HepG2 (cell line): ENCODE measurements around the gene RHOT2. TPM values are rescaled to one million over a fixed set of nuclear protein-coding genes. Genes with fewer than 3 reads are reported as not detected.

Experiments used
- LCORL ChIP-seq, 2 experiments: fragments of 450-650 bp in 1 of 2; sonication (generic) in 1 of 2; formaldehyde crosslinking in 1 of 2; IDR thresholded peaks; 2 replicates each; pipeline versions ENCODE4 v1.5.0 to v1.6.1; 2017 to 2020; ENCODE audit warnings: antibody characterized with exemption in 1 of 2, missing genetic modification reagents in 1 of 2
- MEIS2 ChIP-seq: sonication (generic); formaldehyde crosslinking; IDR thresholded peaks from 2 replicates; pipeline ENCODE4 v1.9.0; 2021; ENCODE audit warnings: mild to moderate bottlenecking, missing genetic modification reagents
- MXI1 ChIP-seq: IDR thresholded peaks from 3 replicates; pipeline ENCODE4 v1.6.1; 2012; ENCODE audit warnings: low read depth, low read length, inconsistent platforms, borderline replicate concordance
- NBN ChIP-seq: fragments of 450-650 bp; conservative IDR thresholded peaks from 2 replicates; pipeline ENCODE4 v1.6.1; 2017
- PPARG ChIP-seq: conservative IDR thresholded peaks from 2 replicates; pipeline ENCODE4 v1.6.1; 2016; ENCODE audit warnings: missing biosample characterization, missing genetic modification reagents
- RFXAP ChIP-seq: sonication (generic); formaldehyde crosslinking; IDR thresholded peaks from 2 replicates; pipeline ENCODE4 v1.4.0; 2020; ENCODE audit warnings: missing genetic modification reagents, borderline replicate concordance
- SALL2 ChIP-seq: sonication (generic); formaldehyde crosslinking; IDR thresholded peaks from 2 replicates; pipeline ENCODE4 v1.8.1; 2023; ENCODE audit warnings: mild to moderate bottlenecking, missing genetic modification reagents, inconsistent platforms
- SAP130 ChIP-seq: IDR thresholded peaks from 2 replicates; pipeline ENCODE4 v1.6.1; 2016; ENCODE audit warnings: low read depth
- SP2 ChIP-seq: sonication (generic); formaldehyde crosslinking; IDR thresholded peaks from 2 replicates; pipeline ENCODE4 v1.5.1; 2020; ENCODE audit warnings: mild to moderate bottlenecking, missing genetic modification reagents
- ZNF232 ChIP-seq: sonication (generic); formaldehyde crosslinking; IDR thresholded peaks from 2 replicates; pipeline ENCODE4 v1.4.0; 2020; ENCODE audit warnings: missing genetic modification reagents, borderline replicate concordance
- ZNF251 ChIP-seq: sonication (generic); formaldehyde crosslinking; IDR thresholded peaks from 2 replicates; pipeline ENCODE4 v1.9.0; 2021; ENCODE audit warnings: mild to moderate bottlenecking, missing genetic modification reagents
- ZNF317 ChIP-seq: sonication (generic); formaldehyde crosslinking; IDR thresholded peaks from 2 replicates; pipeline ENCODE4 v1.5.0; 2020; ENCODE audit warnings: mild to moderate bottlenecking, missing genetic modification reagents
- polyA plus RNA-seq, 8 experiments: library from polyadenylated mRNA; depleted of rRNA in 3 of 8; stranded (reverse) in 7 of 8; unstranded in 1 of 8; fragments of >200 nt; fragmentation: Illumina TruSeq in 4 of 8; extraction: Trizol in 4 of 8; gene quantifications; 2 replicates each; pipeline versions ENCODE4 v1.2.1 to v1.2.3, GENCODE V29; 2011 to 2016; ENCODE audit warnings: low read depth in 4 of 8, missing spikeins in 1 of 8, mixed read lengths in 1 of 8; ENCODE audit not compliant: insufficient read depth in 1 of 8
- total RNA-seq, 5 experiments: library from RNA; depleted of rRNA; stranded (reverse); fragments of >200 nt; fragmentation: Illumina TruSeq; extraction: Trizol; gene quantifications; 2 replicates each; pipeline ENCODE4 v1.2.3, GENCODE V29; 2016; ENCODE audit warnings: low read depth in 1 of 5
- TF ChIP-seq, protein P1 (sequence below): sonication (generic); formaldehyde crosslinking; IDR thresholded peaks from 2 replicates; pipeline ENCODE4 v1.5.1; 2020; ENCODE audit warnings: missing genetic modification reagents, mild to moderate bottlenecking, borderline replicate concordance
- TF ChIP-seq, protein P2 (sequence below): sonication (generic); formaldehyde crosslinking; IDR thresholded peaks from 2 replicates; pipeline ENCODE4 v1.4.0; 2020; ENCODE audit warnings: mild to moderate bottlenecking, missing genetic modification reagents, borderline replicate concordance
- TF ChIP-seq, protein P3 (sequence below): fragments of 450-650 bp; IDR thresholded peaks from 2 replicates; pipeline ENCODE4 v1.6.1; 2017; ENCODE audit warnings: mild to moderate bottlenecking
- TF ChIP-seq, protein P4 (sequence below): IDR thresholded peaks from 2 replicates; pipeline ENCODE4 v1.6.1; 2016; ENCODE audit warnings: missing compliant biosample characterization, missing genetic modification reagents, borderline replicate concordance
- TF ChIP-seq, protein P5 (sequence below): sonication (generic); formaldehyde crosslinking; IDR thresholded peaks from 2 replicates; pipeline ENCODE4 v1.4.0; 2020; ENCODE audit warnings: mild to moderate bottlenecking, low read depth, missing genetic modification reagents

Gene RHOT2
- total and polyA plus RNA-seq, 2 of the 13 experiments (the other 11 are each of a cell fraction or from before 2014, with no cell fraction given), result 63.6 to 76.9 TPM

DNA sequence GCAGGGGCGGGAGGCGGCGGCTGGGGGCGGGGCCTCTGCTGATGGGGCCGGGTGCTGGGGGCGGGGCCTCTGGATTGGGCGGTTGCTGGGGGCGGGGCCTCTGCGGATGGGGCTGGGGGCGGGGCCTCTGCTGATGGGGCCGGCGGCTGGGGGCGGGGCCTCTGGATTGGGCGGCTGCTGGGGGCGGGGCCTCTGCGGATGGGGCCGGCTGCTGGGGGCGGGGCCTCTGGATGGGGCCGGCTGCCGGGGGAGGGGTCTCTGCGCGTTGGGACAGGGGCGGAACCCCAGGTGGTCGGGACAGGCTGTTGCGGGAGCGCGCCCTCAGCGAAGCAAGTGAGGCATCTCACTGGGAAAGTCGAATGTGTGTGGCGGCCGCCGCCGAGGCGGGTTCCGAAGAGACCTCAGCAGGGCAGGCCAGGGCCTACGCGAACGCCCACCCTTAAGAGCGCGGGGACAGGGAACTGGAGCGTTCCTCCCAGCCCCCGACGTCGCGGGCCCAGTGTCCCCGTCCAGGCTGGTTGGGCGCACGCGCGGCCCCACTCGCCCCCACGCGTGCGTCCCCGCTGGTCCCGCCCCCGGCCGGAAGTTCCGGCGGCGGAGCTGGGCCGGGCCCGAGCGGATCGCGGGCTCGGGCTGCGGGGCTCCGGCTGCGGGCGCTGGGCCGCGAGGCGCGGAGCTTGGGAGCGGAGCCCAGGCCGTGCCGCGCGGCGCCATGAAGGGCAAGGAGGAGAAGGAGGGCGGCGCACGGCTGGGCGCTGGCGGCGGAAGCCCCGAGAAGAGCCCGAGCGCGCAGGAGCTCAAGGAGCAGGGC is 12.1 kb downstream of the RHOT2 start, which contains the start of gene STUB1 (continued):
- TF ChIP-seq ZNF251 (CRISPR knock-in tag) (no peak), MEIS2 (CRISPR knock-in tag) (peak; percentile 49; the same call in 1 of the 2 replicates), MXI1 (peak; percentile 63; the same call in 1 of the 3 replicates), PPARG (no peak), ZNF232 (0 out of 2 replicates have a peak, but pooled peaks have one; percentile 43), SALL2 (CRISPR knock-in tag) (peak; percentile 0; the same call in 1 of the 2 replicates), NBN (no peak), LCORL (IDR thresholded peaks at IDR 0.05) (no peak), LCORL (CRISPR knock-in tag; IDR thresholded peaks at IDR 0.05) (no peak), SAP130 (CRISPR knock-in tag) (peak; percentile 55; the same call in 1 of the 2 replicates), ZNF317 (CRISPR knock-in tag) (no peak), SP2 (CRISPR knock-in tag) (peak; percentile 82), RFXAP (CRISPR knock-in tag) (peak; percentile 51; the same call in 1 of the 2 replicates)
- TF ChIP-seq, protein P1, sequence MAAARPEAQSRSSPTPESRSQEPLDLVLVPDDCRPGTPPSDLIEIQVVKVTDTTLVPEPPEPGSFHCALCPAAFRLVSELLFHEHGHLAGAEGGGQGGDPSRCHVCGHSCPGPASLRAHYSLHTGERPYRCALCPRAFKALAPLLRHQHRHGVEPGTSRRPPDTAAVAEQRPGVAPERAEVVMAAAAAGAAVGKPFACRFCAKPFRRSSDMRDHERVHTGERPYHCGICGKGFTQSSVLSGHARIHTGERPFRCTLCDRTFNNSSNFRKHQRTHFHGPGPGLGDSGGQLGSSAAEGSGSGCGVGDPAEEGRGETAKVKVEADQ, result no peak
- TF ChIP-seq, protein P2, sequence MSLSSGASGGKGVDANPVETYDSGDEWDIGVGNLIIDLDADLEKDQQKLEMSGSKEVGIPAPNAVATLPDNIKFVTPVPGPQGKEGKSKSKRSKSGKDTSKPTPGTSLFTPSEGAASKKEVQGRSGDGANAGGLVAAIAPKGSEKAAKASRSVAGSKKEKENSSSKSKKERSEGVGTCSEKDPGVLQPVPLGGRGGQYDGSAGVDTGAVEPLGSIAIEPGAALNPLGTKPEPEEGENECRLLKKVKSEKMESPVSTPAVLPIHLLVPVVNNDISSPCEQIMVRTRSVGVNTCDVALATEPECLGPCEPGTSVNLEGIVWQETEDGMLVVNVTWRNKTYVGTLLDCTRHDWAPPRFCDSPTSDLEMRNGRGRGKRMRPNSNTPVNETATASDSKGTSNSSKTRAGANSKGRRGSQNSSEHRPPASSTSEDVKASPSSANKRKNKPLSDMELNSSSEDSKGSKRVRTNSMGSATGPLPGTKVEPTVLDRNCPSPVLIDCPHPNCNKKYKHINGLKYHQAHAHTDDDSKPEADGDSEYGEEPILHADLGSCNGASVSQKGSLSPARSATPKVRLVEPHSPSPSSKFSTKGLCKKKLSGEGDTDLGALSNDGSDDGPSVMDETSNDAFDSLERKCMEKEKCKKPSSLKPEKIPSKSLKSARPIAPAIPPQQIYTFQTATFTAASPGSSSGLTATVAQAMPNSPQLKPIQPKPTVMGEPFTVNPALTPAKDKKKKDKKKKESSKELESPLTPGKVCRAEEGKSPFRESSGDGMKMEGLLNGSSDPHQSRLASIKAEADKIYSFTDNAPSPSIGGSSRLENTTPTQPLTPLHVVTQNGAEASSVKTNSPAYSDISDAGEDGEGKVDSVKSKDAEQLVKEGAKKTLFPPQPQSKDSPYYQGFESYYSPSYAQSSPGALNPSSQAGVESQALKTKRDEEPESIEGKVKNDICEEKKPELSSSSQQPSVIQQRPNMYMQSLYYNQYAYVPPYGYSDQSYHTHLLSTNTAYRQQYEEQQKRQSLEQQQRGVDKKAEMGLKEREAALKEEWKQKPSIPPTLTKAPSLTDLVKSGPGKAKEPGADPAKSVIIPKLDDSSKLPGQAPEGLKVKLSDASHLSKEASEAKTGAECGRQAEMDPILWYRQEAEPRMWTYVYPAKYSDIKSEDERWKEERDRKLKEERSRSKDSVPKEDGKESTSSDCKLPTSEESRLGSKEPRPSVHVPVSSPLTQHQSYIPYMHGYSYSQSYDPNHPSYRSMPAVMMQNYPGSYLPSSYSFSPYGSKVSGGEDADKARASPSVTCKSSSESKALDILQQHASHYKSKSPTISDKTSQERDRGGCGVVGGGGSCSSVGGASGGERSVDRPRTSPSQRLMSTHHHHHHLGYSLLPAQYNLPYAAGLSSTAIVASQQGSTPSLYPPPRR (CRISPR knock-in tag), result no peak; the same call in 1 of the 2 replicates
- TF ChIP-seq, protein P3, sequence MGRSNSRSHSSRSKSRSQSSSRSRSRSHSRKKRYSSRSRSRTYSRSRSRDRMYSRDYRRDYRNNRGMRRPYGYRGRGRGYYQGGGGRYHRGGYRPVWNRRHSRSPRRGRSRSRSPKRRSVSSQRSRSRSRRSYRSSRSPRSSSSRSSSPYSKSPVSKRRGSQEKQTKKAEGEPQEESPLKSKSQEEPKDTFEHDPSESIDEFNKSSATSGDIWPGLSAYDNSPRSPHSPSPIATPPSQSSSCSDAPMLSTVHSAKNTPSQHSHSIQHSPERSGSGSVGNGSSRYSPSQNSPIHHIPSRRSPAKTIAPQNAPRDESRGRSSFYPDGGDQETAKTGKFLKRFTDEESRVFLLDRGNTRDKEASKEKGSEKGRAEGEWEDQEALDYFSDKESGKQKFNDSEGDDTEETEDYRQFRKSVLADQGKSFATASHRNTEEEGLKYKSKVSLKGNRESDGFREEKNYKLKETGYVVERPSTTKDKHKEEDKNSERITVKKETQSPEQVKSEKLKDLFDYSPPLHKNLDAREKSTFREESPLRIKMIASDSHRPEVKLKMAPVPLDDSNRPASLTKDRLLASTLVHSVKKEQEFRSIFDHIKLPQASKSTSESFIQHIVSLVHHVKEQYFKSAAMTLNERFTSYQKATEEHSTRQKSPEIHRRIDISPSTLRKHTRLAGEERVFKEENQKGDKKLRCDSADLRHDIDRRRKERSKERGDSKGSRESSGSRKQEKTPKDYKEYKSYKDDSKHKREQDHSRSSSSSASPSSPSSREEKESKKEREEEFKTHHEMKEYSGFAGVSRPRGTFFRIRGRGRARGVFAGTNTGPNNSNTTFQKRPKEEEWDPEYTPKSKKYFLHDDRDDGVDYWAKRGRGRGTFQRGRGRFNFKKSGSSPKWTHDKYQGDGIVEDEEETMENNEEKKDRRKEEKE, result no peak
- TF ChIP-seq, protein P4, sequence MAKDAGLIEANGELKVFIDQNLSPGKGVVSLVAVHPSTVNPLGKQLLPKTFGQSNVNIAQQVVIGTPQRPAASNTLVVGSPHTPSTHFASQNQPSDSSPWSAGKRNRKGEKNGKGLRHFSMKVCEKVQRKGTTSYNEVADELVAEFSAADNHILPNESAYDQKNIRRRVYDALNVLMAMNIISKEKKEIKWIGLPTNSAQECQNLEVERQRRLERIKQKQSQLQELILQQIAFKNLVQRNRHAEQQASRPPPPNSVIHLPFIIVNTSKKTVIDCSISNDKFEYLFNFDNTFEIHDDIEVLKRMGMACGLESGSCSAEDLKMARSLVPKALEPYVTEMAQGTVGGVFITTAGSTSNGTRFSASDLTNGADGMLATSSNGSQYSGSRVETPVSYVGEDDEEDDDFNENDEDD, result 0 out of 2 replicates have a peak, but pooled peaks have one; percentile 22
- TF ChIP-seq, protein P5, sequence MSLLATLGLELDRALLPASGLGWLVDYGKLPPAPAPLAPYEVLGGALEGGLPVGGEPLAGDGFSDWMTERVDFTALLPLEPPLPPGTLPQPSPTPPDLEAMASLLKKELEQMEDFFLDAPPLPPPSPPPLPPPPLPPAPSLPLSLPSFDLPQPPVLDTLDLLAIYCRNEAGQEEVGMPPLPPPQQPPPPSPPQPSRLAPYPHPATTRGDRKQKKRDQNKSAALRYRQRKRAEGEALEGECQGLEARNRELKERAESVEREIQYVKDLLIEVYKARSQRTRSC (CRISPR knock-in tag), result no peak
